SU-DHL-6 (cell line): ENCODE measurements around the gene FAAP100.

Experiments
- H2AFZ ChIP-seq: fragments of 200-600 bp; sonication (generic); 2 replicates; pipeline ENCODE4 v1.6.1; 2014; ENCODE audit warnings: low read depth, mild to moderate bottlenecking, moderate library complexity, mixed read lengths, antibody characterized with exemption, low read length; ENCODE audit not compliant: severe bottlenecking
- H3F3A ChIP-seq: fragments of 200-600 bp; shearing (Covaris generic); 2 replicates; pipeline ENCODE4 v1.6.0; 2016; ENCODE audit warnings: antibody characterized with exemption, mild to moderate bottlenecking; ENCODE audit not compliant: insufficient read depth
- H3K27ac ChIP-seq: fragments of 200-600 bp; sonication (generic); 2 replicates; pipeline ENCODE4 v1.5.1; 2016; ENCODE audit warnings: low read depth, mild to moderate bottlenecking, low read length, moderate library complexity, mixed read lengths
- H3K27me3 ChIP-seq: fragments of 200-600 bp; sonication (generic), shearing (Covaris generic); 2 replicates; pipeline ENCODE4 v1.6.0; 2014; ENCODE audit warnings: mild to moderate bottlenecking, low read length
- H3K36me3 ChIP-seq: fragments of 200-600 bp; sonication (generic); 2 replicates; pipeline ENCODE4 v1.6.1; 2014; ENCODE audit warnings: mild to moderate bottlenecking, low read length, mixed read lengths
- H3K4me2 ChIP-seq: fragments of 300-600, 200-600 bp; shearing (Covaris generic), sonication (generic); 2 replicates; pipeline ENCODE4 v1.6.0; 2014; ENCODE audit warnings: low read length, low read depth, mild to moderate bottlenecking; ENCODE audit not compliant: poor library complexity, severe bottlenecking
- H3K4me3 ChIP-seq: fragments of 200-600 bp; sonication (generic); 2 replicates; pipeline ENCODE4 v1.5.1; 2014; ENCODE audit warnings: antibody characterized with exemption, low read length, mild to moderate bottlenecking, mixed read lengths; ENCODE audit not compliant: insufficient read depth, poor library complexity, severe bottlenecking
- H3K79me2 ChIP-seq: fragments of 200-600 bp; sonication (generic); 2 replicates; pipeline ENCODE4 v1.6.1; 2014; ENCODE audit warnings: mild to moderate bottlenecking, low read length, moderate library complexity; ENCODE audit not compliant: insufficient read depth
- H3K9ac ChIP-seq: fragments of 200-600 bp; sonication (generic); 2 replicates; pipeline ENCODE4 v1.7.0; 2014; ENCODE audit warnings: mild to moderate bottlenecking, low read length
- H3K9me2 ChIP-seq: fragments of 200-600 bp; sonication (generic); replicated peaks from 2 replicates; pipeline ENCODE4 v1.6.1; 2014; ENCODE audit warnings: low read length; ENCODE audit not compliant: insufficient read depth
- H3K9me3 ChIP-seq: fragments of 200-600 bp; sonication (generic); 2 replicates; pipeline ENCODE4 v1.6.1; 2014; ENCODE audit warnings: low read length, mixed read lengths; ENCODE audit not compliant: insufficient read depth
- H4K20me1 ChIP-seq: fragments of 200-600 bp; sonication (generic); 2 replicates; pipeline ENCODE4 v1.6.1; 2014; ENCODE audit warnings: low read depth, mild to moderate bottlenecking, antibody characterized with exemption, low read length, moderate library complexity, mixed read lengths
- EZH2phosphoT487 ChIP-seq: fragments of 200-600 bp; sonication (generic), shearing (Covaris generic); conservative IDR thresholded peaks from 2 replicates; pipeline ENCODE4 v1.6.1; 2018; ENCODE audit warnings: mild to moderate bottlenecking, antibody characterized with exemption, low read length, moderate library complexity, mixed read lengths
- TF ChIP-seq, protein P1 (sequence below): fragments of 200-600 bp; sonication (generic); IDR thresholded peaks from one replicate; pipeline ENCODE4 v1.5.1; 2017; ENCODE audit warnings: antibody characterized with exemption, mild to moderate bottlenecking, low read length, moderate library complexity; ENCODE audit not compliant: insufficient read depth, poor library complexity, severe bottlenecking

FAAP100 gene

DNA sequence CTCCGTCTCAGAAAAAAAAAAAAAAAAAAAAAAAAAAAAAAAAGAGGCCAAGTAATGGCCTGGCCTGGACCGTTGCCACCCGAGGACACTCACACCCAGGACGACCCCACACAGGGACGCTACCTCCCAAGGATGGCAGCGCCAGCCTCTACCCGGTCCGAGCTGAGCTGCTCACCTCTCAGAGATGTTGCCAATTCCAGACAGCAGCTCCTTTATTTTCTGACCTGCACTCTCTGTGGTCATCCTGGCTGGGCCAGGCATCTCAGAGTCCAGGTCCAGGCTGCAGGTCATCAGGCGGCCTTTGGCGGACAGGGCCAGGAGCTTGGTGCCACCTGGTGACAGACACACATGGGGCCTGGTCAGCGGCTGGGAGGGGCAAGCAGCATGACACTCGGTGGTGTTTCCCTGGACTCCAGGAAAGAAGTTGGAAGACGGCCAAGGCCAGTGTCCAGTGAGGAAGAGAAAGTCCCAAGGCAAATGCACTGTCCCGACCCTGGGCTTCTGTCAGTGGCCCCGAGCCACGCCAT lies 3.1 kb downstream of the FAAP100 start:
- no peaks in the 10 kb centered on the region for H3K9me2 ChIP-seq
- no peaks in the 10 kb centered on the region for H3K27me3 ChIP-seq
- no peak overlapping the region for H3K4me2 ChIP-seq
- H2AFZ ChIP-seq: no peak overlapping the region
- H3F3A ChIP-seq: no peaks in the 10 kb centered on the region
- no peak overlapping the region for H3K4me3 ChIP-seq
- H3K36me3 ChIP-seq: no peaks in the 10 kb centered on the region
- no peaks in the 10 kb centered on the region for H3K9me3 ChIP-seq
- H3K9ac ChIP-seq: no peak overlapping the region
- no peaks in the 10 kb centered on the region; the same call in 1 of the 2 replicates for H4K20me1 ChIP-seq
- H3K79me2 ChIP-seq: peaks cover 14% of the 10 kb centered on the region
- TF ChIP-seq, protein P1, sequence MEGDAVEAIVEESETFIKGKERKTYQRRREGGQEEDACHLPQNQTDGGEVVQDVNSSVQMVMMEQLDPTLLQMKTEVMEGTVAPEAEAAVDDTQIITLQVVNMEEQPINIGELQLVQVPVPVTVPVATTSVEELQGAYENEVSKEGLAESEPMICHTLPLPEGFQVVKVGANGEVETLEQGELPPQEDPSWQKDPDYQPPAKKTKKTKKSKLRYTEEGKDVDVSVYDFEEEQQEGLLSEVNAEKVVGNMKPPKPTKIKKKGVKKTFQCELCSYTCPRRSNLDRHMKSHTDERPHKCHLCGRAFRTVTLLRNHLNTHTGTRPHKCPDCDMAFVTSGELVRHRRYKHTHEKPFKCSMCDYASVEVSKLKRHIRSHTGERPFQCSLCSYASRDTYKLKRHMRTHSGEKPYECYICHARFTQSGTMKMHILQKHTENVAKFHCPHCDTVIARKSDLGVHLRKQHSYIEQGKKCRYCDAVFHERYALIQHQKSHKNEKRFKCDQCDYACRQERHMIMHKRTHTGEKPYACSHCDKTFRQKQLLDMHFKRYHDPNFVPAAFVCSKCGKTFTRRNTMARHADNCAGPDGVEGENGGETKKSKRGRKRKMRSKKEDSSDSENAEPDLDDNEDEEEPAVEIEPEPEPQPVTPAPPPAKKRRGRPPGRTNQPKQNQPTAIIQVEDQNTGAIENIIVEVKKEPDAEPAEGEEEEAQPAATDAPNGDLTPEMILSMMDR: no peak
- TF ChIP-seq EZH2phosphoT487: no peak
- H3K27ac ChIP-seq: no peak overlapping the region

DNA sequence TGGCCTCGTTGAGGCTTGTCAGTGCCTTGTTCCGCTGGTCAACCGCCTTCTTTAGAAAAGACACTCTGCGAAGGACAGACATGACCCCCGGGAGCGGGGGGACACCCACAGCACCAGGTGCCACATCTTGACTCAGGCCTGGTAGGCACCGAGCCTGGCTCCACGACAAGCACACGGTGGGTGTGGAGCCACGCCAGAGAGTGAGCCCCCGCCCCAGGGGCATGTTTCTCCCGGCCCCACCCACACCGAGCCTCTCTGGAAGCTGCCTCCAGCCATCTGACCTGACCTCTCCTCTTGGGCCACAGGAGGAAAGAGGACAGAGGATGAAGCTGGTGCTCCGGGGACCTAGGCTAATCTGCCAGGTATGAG lies 4.6 kb downstream of the FAAP100 start:
- H3K9me3 ChIP-seq: no peaks in the 10 kb centered on the region
- H3F3A ChIP-seq: no peaks in the 10 kb centered on the region
- no peak overlapping the region for H3K27ac ChIP-seq
- TF ChIP-seq EZH2phosphoT487: no peak
- TF ChIP-seq, protein P1: no peak
- no peaks in the 10 kb centered on the region for H3K36me3 ChIP-seq
- H3K4me2 ChIP-seq: no peak overlapping the region
- no peak overlapping the region for H3K9ac ChIP-seq
- H3K27me3 ChIP-seq: no peaks in the 10 kb centered on the region
- no peaks in the 10 kb centered on the region for H3K9me2 ChIP-seq
- no peak overlapping the region for H3K4me3 ChIP-seq
- H2AFZ ChIP-seq: no peak overlapping the region
- H3K79me2 ChIP-seq: peaks cover 14% of the 10 kb centered on the region
- H4K20me1 ChIP-seq: no peaks in the 10 kb centered on the region; the same call in 1 of the 2 replicates

DNA sequence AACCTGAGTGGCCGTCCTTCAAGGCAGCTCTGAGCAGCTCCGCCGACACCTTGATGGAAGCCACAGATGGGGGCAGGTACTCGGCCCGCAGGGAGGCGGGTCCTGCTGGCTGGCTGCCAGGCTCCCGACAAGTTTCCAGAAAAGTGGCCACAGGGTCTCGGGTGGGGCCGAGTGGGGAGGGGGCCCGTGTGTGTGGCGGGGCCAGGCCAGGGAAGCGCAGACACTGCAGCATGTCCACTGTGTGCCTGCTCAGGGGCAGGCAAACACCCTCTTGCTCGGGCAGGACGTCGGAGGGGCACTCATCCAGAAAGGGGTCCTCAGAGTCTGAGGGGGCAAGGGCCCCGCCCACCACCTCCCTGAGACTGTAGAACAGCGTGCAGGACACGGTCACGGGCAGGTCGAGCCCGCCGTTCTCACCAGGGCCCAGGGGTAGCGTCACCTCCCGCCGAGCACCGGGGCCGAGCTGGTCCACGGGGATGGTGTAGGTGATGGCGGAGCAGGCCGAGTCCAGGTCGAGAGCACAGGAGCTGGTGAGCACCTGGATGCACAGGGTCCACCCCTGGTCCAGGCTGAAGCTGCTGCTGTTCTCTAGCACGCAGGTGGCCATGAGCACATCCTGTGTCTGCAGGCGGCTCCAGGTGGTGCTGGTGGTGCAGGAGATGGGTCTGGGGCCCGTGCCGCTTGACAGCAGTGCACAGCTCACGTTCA lies 5.1 kb downstream of the FAAP100 start:
- Histone ChIP-seq H3K9ac (no peak overlapping the region), H3F3A (no peaks in the 10 kb centered on the region), H3K4me3 (no peak overlapping the region), H3K79me2 (peaks cover 14% of the 10 kb centered on the region), H3K9me2 (no peaks in the 10 kb centered on the region), H3K27me3 (no peaks in the 10 kb centered on the region), H2AFZ (no peak overlapping the region), H3K9me3 (no peaks in the 10 kb centered on the region), H3K4me2 (no peak overlapping the region), H3K36me3 (no peaks in the 10 kb centered on the region), H4K20me1 (no peaks in the 10 kb centered on the region; the same call in 1 of the 2 replicates), H3K27ac (no peak overlapping the region)
- no peak for TF ChIP-seq EZH2phosphoT487
- TF ChIP-seq, protein P1: no peak
